Measurements from ENCODE around the gene OSBPL3. TPM values are rescaled to one million over a fixed set of nuclear protein-coding genes. Genes with fewer than 3 reads are reported as not detected.

OSBPL3 gene
- total RNA-seq, 1 experiment from 2014 or later: 8.6 TPM

DNA sequence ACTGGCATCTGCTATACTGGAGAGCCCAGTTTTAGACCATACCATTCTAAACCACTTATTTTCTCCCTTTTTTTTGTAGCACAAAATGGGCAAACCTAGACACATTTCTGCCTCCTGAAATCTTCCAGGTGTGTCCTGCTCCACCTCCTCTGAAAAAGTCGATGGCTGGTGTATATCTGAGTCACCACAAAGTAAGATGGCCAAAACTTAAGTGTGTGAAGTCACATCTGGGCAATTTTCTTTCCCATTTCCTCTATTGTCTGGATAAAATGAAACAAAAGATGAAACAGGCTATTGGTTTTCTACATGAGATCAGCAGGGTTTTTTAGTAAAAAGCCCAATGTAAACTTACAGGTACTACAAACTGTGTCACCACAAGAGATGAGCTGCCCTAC is 65.5 kb downstream of the OSBPL3 start:
- Histone ChIP-seq H2BK5ac (ENCODE audit: insufficient read length, low read length) (no peak overlapping the region), H3K18ac (ENCODE audit: insufficient read length, low read depth, low read length) (no peak overlapping the region), H3K23ac (ENCODE audit: insufficient read length, low read depth, low read length) (no peak overlapping the region), H2BK12ac (ENCODE audit: insufficient read length, low read depth, low read length) (no peak overlapping the region), H4K5ac (ENCODE audit: insufficient read length, low read depth, low read length) (no peak overlapping the region), H2AFZ (ENCODE audit: low read length) (no peak overlapping the region), H3K14ac (ENCODE audit: insufficient read depth, low read length) (no peak overlapping the region), H3K79me1 (ENCODE audit: insufficient read depth, low read depth, low read length, poor library complexity, severe bottlenecking) (no peaks in the 10 kb centered on the region), H3K9ac (ENCODE audit: extremely low read depth, insufficient read length, low read length) (no peak overlapping the region), H3K79me2 (ENCODE audit: insufficient read depth, low read length) (peaks cover 3% of the 10 kb centered on the region; the same call in 1 of the 2 replicates), H3T11ph (ENCODE audit: low read length) (no peak overlapping the region), H4K20me1 (ENCODE audit: control insufficient read depth, insufficient read depth, insufficient read length) (no peaks in the 10 kb centered on the region), H3K27me3 (ENCODE audit: insufficient read depth, low read length) (no peaks in the 10 kb centered on the region), H3K4ac (ENCODE audit: low read depth, low read length) (no peak overlapping the region), H4K91ac (ENCODE audit: insufficient read length, low read depth, low read length) (no peak overlapping the region), H2AK5ac (ENCODE audit: insufficient read length, low read length) (no peak overlapping the region), H2BK15ac (ENCODE audit: low read depth, low read length) (no peak overlapping the region), H3K9me3 (ENCODE audit: control insufficient read depth, low read depth, low read length) (no peaks in the 10 kb centered on the region), H3K4me1 (ENCODE audit: insufficient read depth, low read length) (peaks cover 7% of the 10 kb centered on the region; the same call in 1 of the 2 replicates), H4K8ac (replicated peaks; ENCODE audit: insufficient read length, low read depth, low read length) (no peak overlapping the region), H3K56ac (ENCODE audit: insufficient read length, low read depth, low read length) (no peak overlapping the region), H3K27ac (ENCODE audit: insufficient read length, low read depth, low read length) (no peak overlapping the region), H2BK120ac (ENCODE audit: low read depth, low read length, poor library complexity, severe bottlenecking) (no peak overlapping the region), H2BK20ac (ENCODE audit: low read depth, low read length, poor library complexity, severe bottlenecking) (no peak overlapping the region), H3K23me2 (ENCODE audit: insufficient read length, low read depth, low read length, poor library complexity, severe bottlenecking) (no peaks in the 10 kb centered on the region), H3K4me2 (ENCODE audit: insufficient read depth, insufficient read length, low read length) (no peak overlapping the region)
- Mint-ChIP-seq H3K9me3 (no peaks in the 10 kb centered on the region), H3K4me3 (no peak overlapping the region), H3K27ac (no peak overlapping the region), H3K27me3 (ENCODE audit: low read depth) (no peaks in the 10 kb centered on the region), H3K4me1 (peaks cover 29 to 35% of the 10 kb centered on the region in 2 experiments), H3K36me3 (ENCODE audit: insufficient read depth in 1 of 3, low read depth in 3 of 3) (no peaks in the 10 kb centered on the region)
- no peak for DNase-seq
- no peak for TF ChIP-seq CTCF (conservative IDR thresholded peaks at IDR 0.05)
- WGBS (ENCODE audit: extremely low coverage, insufficient read length, low lambda C conversion rate): no CpG with 5 or more reads among the region's 1 CpG

Data from H9 (cell line).